HCT116 (cell line): Measurements from ENCODE around the gene CD244. TPM values are rescaled to one million over a fixed set of nuclear protein-coding genes. Genes with fewer than 3 reads are reported as not detected.

Experiments
- ATAC-seq: fragments of 200-7000 bp; cut with Tn5 transposase; 2 replicates; pipeline ENCODE4 v1.9.1; 2020; ENCODE audit warnings: mild to moderate bottlenecking, moderate library complexity
- BruUV-seq: library from RNA; stranded (reverse); fragments of 400-500 nt; replicated peaks from 2 replicates; lab custom pipeline; 2021; lab: Mats Ljungman, UMichigan
- CTCF ChIA-PET: fragments of 300-600 bp; sonication (Branson Sonifier 250); formaldehyde crosslinking; loops from one replicate; lab custom pipeline; 2021; ENCODE audit warnings: antibody characterized with exemption; lab: Charles Lee
- POLR2A ChIA-PET: fragments of 300-600, 350-600 bp; sonication (Branson Sonifier 250); formaldehyde crosslinking; loops from one replicate; lab custom pipeline; 2021; ENCODE audit warnings: antibody characterized with exemption; lab: Charles Lee
- RAD21 ChIA-PET, 2 experiments: fragments of 300-600 bp; sonication (Branson Sonifier 250); formaldehyde crosslinking; loops; one replicate each; lab custom pipeline; 2023; ENCODE audit warnings: low total read pairs in 2 of 2; ENCODE audit not compliant: uncharacterized antibody in 2 of 2, unreplicated experiment in 2 of 2, low non-redundant PET in 1 of 2; lab: Charles Lee
- DNase-seq: peaks from one replicate; pipeline ENCODE4 v3.0.0-alpha.2; 2010; ENCODE audit warnings: low read depth, low spot score
- H2AFZ ChIP-seq: fragments of 200-600 bp; shearing (Covaris generic), sonication (generic); 2 replicates; pipeline ENCODE4 v1.6.1; 2017; ENCODE audit warnings: low read depth, mixed run types, mixed read lengths, antibody characterized with exemption, low read length; ENCODE audit not compliant: poor library complexity, severe bottlenecking
- H3K27ac ChIP-seq: 2 replicates; pipeline ENCODE4 v1.5.1; 2012; ENCODE audit warnings: low read depth, low read length
- H3K27me3 ChIP-seq: fragments of 200-600 bp; sonication (generic); 2 replicates; pipeline ENCODE4 v1.6.1; 2016; ENCODE audit warnings: mixed run types, low read length, mixed read lengths; ENCODE audit not compliant: insufficient read depth
- H3K36me3 ChIP-seq, 2 experiments: fragments of 200-500 bp in 1 of 2; fragments of 200-600 bp in 1 of 2; sonication (Bioruptor generic) in 1 of 2; sonication (generic) in 1 of 2; 2 replicates each; pipeline versions ENCODE4 v1.5.1 to v1.6.1; 2014 to 2016; ENCODE audit warnings: low read length in 2 of 2, inconsistent platforms in 1 of 2, mixed read lengths in 1 of 2, mixed run types in 1 of 2; ENCODE audit not compliant: insufficient read depth in 2 of 2, control insufficient read depth in 1 of 2
- H3K4me1 ChIP-seq, 2 experiments: fragments of 200-600 bp in 1 of 2; sonication (generic) in 1 of 2; 2 replicates each; pipeline versions ENCODE4 v1.5.1 to v1.6.1; 2012 to 2017; ENCODE audit warnings: low read length in 2 of 2, inconsistent platforms in 1 of 2, mild to moderate bottlenecking in 1 of 2, mixed read lengths in 1 of 2, mixed run types in 1 of 2, moderate library complexity in 1 of 2; ENCODE audit not compliant: insufficient read depth in 2 of 2, control insufficient read depth in 1 of 2
- H3K4me2 ChIP-seq: fragments of 200-600 bp; sonication (generic); 2 replicates; pipeline ENCODE4 v1.6.1; 2017; ENCODE audit warnings: mixed run types, low read length, mixed read lengths
- H3K4me3 ChIP-seq, 2 experiments: fragments of 200-600 bp in 1 of 2; sonication (generic) in 1 of 2; replicated peaks in 1 of 2; 2 replicates each; pipeline ENCODE4 v1.5.1; 2011 to 2016; ENCODE audit warnings: low read length in 2 of 2, control low read depth in 1 of 2, low read depth in 1 of 2, mild to moderate bottlenecking in 1 of 2, mixed read lengths in 1 of 2, mixed run types in 1 of 2
- H3K79me2 ChIP-seq: fragments of 200-600 bp; sonication (generic); 2 replicates; pipeline ENCODE4 v1.6.1; 2017; ENCODE audit warnings: mild to moderate bottlenecking, mixed run types, low read length, moderate library complexity, mixed read lengths; ENCODE audit not compliant: insufficient read depth
- H3K9ac ChIP-seq: fragments of 200-600 bp; sonication (generic); 2 replicates; pipeline ENCODE4 v1.6.1; 2016; ENCODE audit warnings: low read length, mixed read lengths
- H3K9me2 ChIP-seq: fragments of 200-600 bp; sonication (generic), shearing (Covaris generic); 2 replicates; pipeline ENCODE4 v1.6.1; 2017; ENCODE audit warnings: mixed run types, mild to moderate bottlenecking, moderate library complexity; ENCODE audit not compliant: insufficient read depth
- H3K9me3 ChIP-seq, 2 experiments: fragments of 200-500 bp in 1 of 2; fragments of 200-600 bp in 1 of 2; sonication (Bioruptor generic) in 1 of 2; sonication (generic) in 1 of 2; 2 replicates each; pipeline ENCODE4 v1.6.1; 2014 to 2017; ENCODE audit warnings: low read length in 2 of 2, mixed read lengths in 2 of 2, inconsistent platforms in 1 of 2, low read depth in 1 of 2, mild to moderate bottlenecking in 1 of 2, mixed run types in 1 of 2, moderate library complexity in 1 of 2; ENCODE audit not compliant: control insufficient read depth in 1 of 2, insufficient read depth in 1 of 2
- H4K20me1 ChIP-seq: fragments of 200-600 bp; sonication (generic), shearing (Covaris generic); 2 replicates; pipeline ENCODE4 v1.6.1; 2017; ENCODE audit warnings: mixed run types, mild to moderate bottlenecking, moderate library complexity; ENCODE audit not compliant: insufficient read depth
- CBX3 ChIP-seq: IDR thresholded peaks from 2 replicates; pipeline ENCODE4 v1.6.1; 2012; ENCODE audit warnings: low read depth
- CEBPB ChIP-seq: IDR thresholded peaks from 2 replicates; pipeline ENCODE4 v1.6.1; 2012; ENCODE audit warnings: low read depth
- EGR1 ChIP-seq: IDR thresholded peaks from 2 replicates; pipeline ENCODE4 v1.6.1; 2012; ENCODE audit warnings: low read depth
- ELF1 ChIP-seq: IDR thresholded peaks from 2 replicates; pipeline ENCODE4 v1.6.1; 2012; ENCODE audit warnings: low read depth, borderline replicate concordance
- EZH2 ChIP-seq: fragments of 200-600 bp; sonication (generic); IDR thresholded peaks from 2 replicates; pipeline ENCODE4 v1.6.1; 2017; ENCODE audit warnings: antibody characterized with exemption, mixed run types
- EZH2phosphoT487 ChIP-seq: fragments of 200-600 bp; IDR thresholded peaks from 2 replicates; pipeline ENCODE4 v1.6.1; 2018; ENCODE audit warnings: antibody characterized with exemption, borderline replicate concordance
- FOSL1 ChIP-seq: IDR thresholded peaks from 2 replicates; pipeline ENCODE4 v1.6.1; 2012; ENCODE audit warnings: low read depth
- JUND ChIP-seq: IDR thresholded peaks from 2 replicates; pipeline ENCODE4 v1.6.1; 2012
- MAX ChIP-seq: IDR thresholded peaks from 2 replicates; pipeline ENCODE4 v1.6.1; 2012
- RAD21 ChIP-seq: IDR thresholded peaks from 2 replicates; pipeline ENCODE4 v1.6.1; 2012; ENCODE audit warnings: low read depth, mild to moderate bottlenecking
- SIN3A ChIP-seq: IDR thresholded peaks from 2 replicates; pipeline ENCODE4 v1.6.1; 2012; ENCODE audit warnings: low read depth
- SP1 ChIP-seq: IDR thresholded peaks from 2 replicates; pipeline ENCODE4 v1.6.1; 2012; ENCODE audit warnings: low read depth
- SRF ChIP-seq: IDR thresholded peaks from 2 replicates; pipeline ENCODE4 v1.6.1; 2012; ENCODE audit warnings: low read depth
- YY1 ChIP-seq: IDR thresholded peaks from 2 replicates; pipeline ENCODE4 v1.6.1; 2011; ENCODE audit warnings: low read length, low read depth, moderate library complexity, mild to moderate bottlenecking; ENCODE audit not compliant: insufficient replicate concordance; ENCODE audit errors: extremely low read depth
- ZBTB33 ChIP-seq: IDR thresholded peaks from 2 replicates; pipeline ENCODE4 v1.6.1; 2011; ENCODE audit warnings: mild to moderate bottlenecking, low read length, moderate library complexity; ENCODE audit not compliant: insufficient replicate concordance; ENCODE audit errors: extremely low read depth
- ZFX ChIP-seq: fragments of 450-650 bp; IDR thresholded peaks from 2 replicates; pipeline ENCODE4 v1.6.1; 2017
- ZNF274 ChIP-seq: fragments of 200-500 bp; sonication (Bioruptor generic); IDR thresholded peaks from 2 replicates; pipeline ENCODE4 v1.6.1; 2014; ENCODE audit warnings: mild to moderate bottlenecking, low read depth, low read length, inconsistent platforms
- intact Hi-C: fragments of 100-400 bp; cut with micrococcal nuclease; formaldehyde crosslinking; loops from 2 replicates; pipeline ENCODE4 v1.10.0; 2022
- total RNA-seq: library from RNA; stranded (reverse); gene quantifications from one replicate; pipeline ENCODE4 v1.2.1, GENCODE V29; 2021; ENCODE audit not compliant: unreplicated experiment
- TF ChIP-seq, protein P1 (sequence below), 3 experiments: fragments of 200-600 bp in 1 of 3; sonication (generic) in 1 of 3; IDR thresholded peaks in 2 of 3; conservative IDR thresholded peaks in 1 of 3; 2 replicates each; pipeline ENCODE4 v1.5.1; 2012 to 2017; ENCODE audit warnings: low read depth in 2 of 3, low read length in 2 of 3, antibody characterized with exemption in 1 of 3, borderline replicate concordance in 1 of 3, control low read depth in 1 of 3, mild to moderate bottlenecking in 1 of 3, mixed read lengths in 1 of 3, mixed run types in 1 of 3, moderate library complexity in 1 of 3; ENCODE audit not compliant: insufficient read depth in 1 of 3

The CD244 gene
- total RNA-seq, 1 experiment from 2014 or later = not detected

DNA sequence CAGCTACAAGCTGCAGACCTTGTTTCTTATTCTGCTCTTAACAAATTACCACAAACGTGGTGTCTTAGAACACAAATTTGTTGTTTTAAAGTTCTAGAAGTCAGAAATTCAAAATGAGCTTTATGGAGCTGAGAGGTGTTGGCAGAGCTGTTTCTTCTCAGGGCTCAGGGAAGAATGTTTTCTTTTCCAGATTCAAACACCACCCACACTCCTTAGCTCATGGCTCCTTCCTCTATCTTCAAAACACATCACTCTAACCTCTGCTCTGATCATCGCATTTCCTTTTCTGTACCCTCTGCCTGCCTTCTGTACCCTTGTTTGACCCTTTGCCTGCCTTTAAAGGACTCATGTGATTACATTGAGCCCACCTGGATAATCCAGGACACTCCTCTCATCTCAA lies 49.2 kb upstream of the CD244 start:
- H3K27ac ChIP-seq = no peak overlapping the region
- no peaks in the 10 kb centered on the region for H4K20me1 ChIP-seq
- H3K9me2 ChIP-seq = no peaks in the 10 kb centered on the region
- H3K27me3 ChIP-seq = no peaks in the 10 kb centered on the region
- no peak overlapping the region for H3K4me2 ChIP-seq
- no peak overlapping the region for H3K4me3 ChIP-seq
- ChIA-PET POLR2A (no interaction called here), CTCF (no interaction called here), RAD21 (no interaction called here)
- no peaks in the 10 kb centered on the region for H3K9me3 ChIP-seq
- TF ChIP-seq ELF1 (no peak), ZNF274 (no peak), EGR1 (no peak), ZBTB33 (no peak), YY1 (no peak), RAD21 (no peak), MAX (no peak), SIN3A (no peak), JUND (no peak), ZFX (no peak), SP1 (no peak), CBX3 (no peak), FOSL1 (no peak), SRF (no peak), EZH2 (no peak), EZH2phosphoT487 (no peak), CEBPB (no peak)
- TF ChIP-seq, protein P1, sequence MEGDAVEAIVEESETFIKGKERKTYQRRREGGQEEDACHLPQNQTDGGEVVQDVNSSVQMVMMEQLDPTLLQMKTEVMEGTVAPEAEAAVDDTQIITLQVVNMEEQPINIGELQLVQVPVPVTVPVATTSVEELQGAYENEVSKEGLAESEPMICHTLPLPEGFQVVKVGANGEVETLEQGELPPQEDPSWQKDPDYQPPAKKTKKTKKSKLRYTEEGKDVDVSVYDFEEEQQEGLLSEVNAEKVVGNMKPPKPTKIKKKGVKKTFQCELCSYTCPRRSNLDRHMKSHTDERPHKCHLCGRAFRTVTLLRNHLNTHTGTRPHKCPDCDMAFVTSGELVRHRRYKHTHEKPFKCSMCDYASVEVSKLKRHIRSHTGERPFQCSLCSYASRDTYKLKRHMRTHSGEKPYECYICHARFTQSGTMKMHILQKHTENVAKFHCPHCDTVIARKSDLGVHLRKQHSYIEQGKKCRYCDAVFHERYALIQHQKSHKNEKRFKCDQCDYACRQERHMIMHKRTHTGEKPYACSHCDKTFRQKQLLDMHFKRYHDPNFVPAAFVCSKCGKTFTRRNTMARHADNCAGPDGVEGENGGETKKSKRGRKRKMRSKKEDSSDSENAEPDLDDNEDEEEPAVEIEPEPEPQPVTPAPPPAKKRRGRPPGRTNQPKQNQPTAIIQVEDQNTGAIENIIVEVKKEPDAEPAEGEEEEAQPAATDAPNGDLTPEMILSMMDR (IDR thresholded peaks at IDR 0.05 in 2 of 3, conservative IDR thresholded peaks at IDR 0.05 in 1 of 3; ENCODE audit: borderline replicate concordance in 1 of 3, insufficient read depth in 1 of 3, low read depth in 2 of 3, low read length in 2 of 3) = no peak
- DNase-seq = no peak
- no peaks in the 10 kb centered on the region for H3K4me1 ChIP-seq
- no peak overlapping the region for H3K9ac ChIP-seq
- H3K79me2 ChIP-seq = no peaks in the 10 kb centered on the region
- H2AFZ ChIP-seq = no peak overlapping the region
- no peaks in the 10 kb centered on the region for H3K36me3 ChIP-seq
- intact Hi-C loops = no loop called here
- BruUV-seq = no TSS peak
- ATAC-seq = no peak
